Measurements from ENCODE around the gene TNFRSF19. TPM values are rescaled to one million over a fixed set of nuclear protein-coding genes. Genes with fewer than 3 reads are reported as not detected.

Gene TNFRSF19
- total and polyA plus RNA-seq, 10 of the 15 experiments (the other 5 are each of a cell fraction or from before 2014, with no cell fraction given) = 16.4 to 46.2 (median 35.4) TPM

GRCh38 chr13:23544668-23545067, 25.5 kb upstream of the TNFRSF19 start (continued):
- no peak for TF ChIP-seq CHD2 (IDR thresholded peaks at IDR 0.05; ENCODE audit: borderline replicate concordance, low read depth, low read length)
- TF ChIP-seq NBN (IDR thresholded peaks at IDR 0.05) = no peak
- TF ChIP-seq ESRRA (IDR thresholded peaks at IDR 0.05; ENCODE audit: low read length) = no peak
- TF ChIP-seq IRF5 (IDR thresholded peaks at IDR 0.05; ENCODE audit: borderline replicate concordance) = no peak
- TF ChIP-seq IKZF2 (IDR thresholded peaks at IDR 0.05) = no peak
- TF ChIP-seq CHD4 (IDR thresholded peaks at IDR 0.05) = no peak

- intact Hi-C loops (cut with micrococcal nuclease; ENCODE audit: unreplicated experiment) = no loop called here
- DNase-seq (ENCODE audit: low read depth, low spot score) = no peak
- Histone ChIP-seq H4K20me1 (ENCODE audit: control insufficient read depth, insufficient read depth) (no peaks in the 10 kb centered on the region), H3K4me3 (no peak overlapping the region), H3K9me3 (replicated peaks; ENCODE audit: control insufficient read depth, insufficient read depth, low read length) (0 out of 3 replicates have a peak, but pooled peaks cover 1% of the 10 kb centered on the region), H2AFZ (ENCODE audit: control insufficient read depth, low read depth, low read length) (peak overlapping the region; percentile 21), H3K4me2 (ENCODE audit: control insufficient read depth, insufficient read depth) (peak overlapping the region; percentile 67), H3K36me3 (ENCODE audit: control insufficient read depth in 2 of 2, insufficient read depth in 2 of 2, low read length in 1 of 2) (no peaks in the 10 kb centered on the region), H3K27ac (ENCODE audit: control insufficient read depth, insufficient read depth) (no peak overlapping the region), H3K27me3 (replicated peaks in 1 of 2; ENCODE audit: control insufficient read depth in 2 of 2, insufficient read depth in 2 of 2, low read length in 1 of 2) (peaks cover 0 to 1% of the 10 kb centered on the region in 2 experiments; a peak in 1 of 4 replicates), H3K79me2 (ENCODE audit: control insufficient read depth, insufficient read depth, low read length) (no peaks in the 10 kb centered on the region), H3K9ac (ENCODE audit: control insufficient read depth, insufficient read depth, low read length) (no peak overlapping the region), H3K4me1 (ENCODE audit: control insufficient read depth, insufficient read depth, low read length) (peaks cover 6% of the 10 kb centered on the region; the same call in 1 of the 2 replicates)
- CTCF ChIA-PET = interaction anchor here (0.6 kb wide), 1 partner anchor 161 kb away, joined by 3 read pairs; no protein-coding TSS in a partner anchor
- in situ Hi-C loops (cut with MboI) = no loop called here
- 77% methylated on average over 28 of the region's 31 CpGs for WGBS (ENCODE audit: insufficient coverage, insufficient replicate concordance, low lambda C conversion rate, missing lambda C conversion rate)
- FAIRE-seq = no peak
- POLR2A ChIA-PET = no interaction called here
- RAD21 ChIA-PET (ENCODE audit: unreplicated experiment) = no interaction called here
- peak; percentile 47 for ATAC-seq
- SMC1A ChIA-PET (ENCODE audit: uncharacterized antibody, unreplicated experiment) = no interaction called here
- BruUV-seq (replicated peaks) = no TSS peak
- TF ChIP-seq STAT3 (IDR thresholded peaks at IDR 0.05; ENCODE audit: low read depth, low read length) (no peak), PBX3 (IDR thresholded peaks at IDR 0.05; ENCODE audit: insufficient replicate concordance, low read depth, low read length) (no peak), USF1 (IDR thresholded peaks at IDR 0.05; ENCODE audit: borderline replicate concordance, extremely low read length, insufficient read depth, low read depth, low read length) (no peak), MTA3 (IDR thresholded peaks at IDR 0.05; ENCODE audit: borderline replicate concordance, low read length) (no peak), ZSCAN29 (IDR thresholded peaks at IDR 0.05) (no peak), NR2F1 (conservative IDR thresholded peaks at IDR 0.05) (no peak), ZNF24 (IDR thresholded peaks at IDR 0.05) (no peak), MEF2A (IDR thresholded peaks at IDR 0.05; ENCODE audit: insufficient read depth, low read depth, low read length) (no peak), TCF12 (IDR thresholded peaks at IDR 0.05; ENCODE audit: low read depth, low read length) (no peak), CBFB (IDR thresholded peaks at IDR 0.05; ENCODE audit: low read depth) (no peak), SUZ12 (IDR thresholded peaks at IDR 0.05; ENCODE audit: unreplicated experiment) (no peak), MAX (IDR thresholded peaks at IDR 0.05; ENCODE audit: low read depth, low read length) (no peak), BCL11A (IDR thresholded peaks at IDR 0.05; ENCODE audit: low read depth, low read length) (no peak), RCOR1 (conservative IDR thresholded peaks at IDR 0.05; ENCODE audit: low read depth, low read length) (no peak)
Observed at GRCh38 chr13:23547000-23547590, 23.1 kb upstream of the TNFRSF19 start.

Data from GM12878 (cell line).